MCF 10A (cell line): ENCODE measurements around the gene PLOD1. TPM values are rescaled to one million over a fixed set of nuclear protein-coding genes. Genes with fewer than 3 reads are reported as not detected.

Experiments
- BruUV-seq: library from RNA; stranded (reverse); fragments of 400-500 nt; replicated peaks from 2 replicates; lab custom pipeline; 2021; lab: Mats Ljungman, UMichigan
- CTCF ChIA-PET: fragments of 300-600 bp; sonication (Branson Sonifier 250); formaldehyde crosslinking; extraction: SDS; loops from one replicate; lab custom pipeline; 2021; ENCODE audit warnings: antibody characterized with exemption, inconsistent platforms; lab: Yijun Ruan, JAX
- POLR2A ChIA-PET: fragments of 300-600, 350-650 bp; sonication (Branson Sonifier 250); formaldehyde crosslinking; extraction: SDS; loops from one replicate; lab custom pipeline; 2020; ENCODE audit warnings: antibody characterized with exemption, inconsistent platforms; lab: Yijun Ruan, JAX
- DNase-seq: peaks from one replicate; pipeline ENCODE4 v3.0.0-alpha.2; 2018; ENCODE audit not compliant: unreplicated experiment
- H3K27ac Mint-ChIP-seq: one replicate; pipeline ENCODE4 v1.8.0; 2022; ENCODE audit warnings: mild to moderate bottlenecking, low read depth, mixed read lengths; ENCODE audit not compliant: unreplicated experiment
- H3K27me3 Mint-ChIP-seq: one replicate; pipeline ENCODE4 v1.8.0; 2022; ENCODE audit warnings: mixed read lengths; ENCODE audit not compliant: insufficient read depth, unreplicated experiment
- H3K36me3 Mint-ChIP-seq: one replicate; pipeline ENCODE4 v1.8.0; 2022; ENCODE audit warnings: mild to moderate bottlenecking, moderate library complexity, mixed read lengths; ENCODE audit not compliant: insufficient read depth, unreplicated experiment
- H3K4me1 Mint-ChIP-seq: one replicate; pipeline ENCODE4 v1.8.0; 2022; ENCODE audit warnings: mixed read lengths; ENCODE audit not compliant: insufficient read depth, unreplicated experiment
- H3K4me3 Mint-ChIP-seq: one replicate; pipeline ENCODE4 v1.8.0; 2022; ENCODE audit warnings: mild to moderate bottlenecking, moderate library complexity, mixed read lengths; ENCODE audit not compliant: unreplicated experiment
- H3K9me3 Mint-ChIP-seq: one replicate; pipeline ENCODE4 v1.8.0; 2022; ENCODE audit warnings: mixed read lengths; ENCODE audit not compliant: unreplicated experiment
- intact Hi-C: fragments of 100-400 bp; cut with micrococcal nuclease; formaldehyde crosslinking; loops from 2 replicates; pipeline ENCODE4 v1.14.1; 2022
- total RNA-seq: library from RNA; stranded (reverse); gene quantifications from 2 replicates; pipeline ENCODE4 v1.2.3, GENCODE V29; 2022
- TF ChIP-seq, protein P1 (sequence below): fragments of 200-600 bp; IDR thresholded peaks from one replicate; pipeline ENCODE4 v1.8.0; 2022; ENCODE audit warnings: antibody characterized with exemption, mild to moderate bottlenecking; ENCODE audit not compliant: unreplicated experiment

The PLOD1 gene
- total RNA-seq, 1 experiment from 2014 or later = 48.2 TPM

DNA sequence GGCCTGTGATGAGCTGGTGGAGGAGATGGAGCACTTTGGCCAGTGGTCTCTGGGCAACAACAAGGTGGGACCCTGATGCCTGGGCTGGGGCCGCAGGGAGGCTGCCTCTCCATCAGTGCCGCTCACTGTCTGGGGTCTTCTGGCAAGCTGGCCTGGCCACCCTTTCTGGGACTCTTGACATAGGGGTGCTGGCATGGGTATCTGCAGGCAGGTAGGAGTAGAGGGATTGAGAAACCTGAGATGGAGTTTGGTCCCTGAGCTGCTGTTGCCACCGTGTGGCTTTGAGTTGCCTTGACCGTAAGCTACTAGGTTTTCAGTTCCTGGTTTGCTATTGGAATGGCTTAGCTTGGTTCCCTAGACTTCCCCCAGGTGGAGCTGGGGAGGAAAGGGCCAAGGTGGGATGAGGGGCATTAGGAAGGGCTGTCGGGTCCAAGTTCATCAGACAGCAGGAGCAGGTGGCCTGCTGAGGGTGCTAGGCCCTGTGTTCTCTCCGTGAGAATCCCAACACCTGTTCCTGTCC, 32.6 kb downstream of the PLOD1 start:
- CTCF ChIA-PET = interaction anchor here (0.5 to 2.5 kb wide), 15 partner anchors 12 to 230 kb away, joined by 3 to 21 read pairs (median 4); partner anchors contain the start of gene PLOD1
- Mint-ChIP-seq H3K27me3 (no peaks in the 10 kb centered on the region), H3K27ac (peak overlapping the region; percentile 23), H3K4me3 (peak overlapping the region; percentile 40), H3K36me3 (peaks cover 25% of the 10 kb centered on the region), H3K4me1 (no peaks in the 10 kb centered on the region), H3K9me3 (no peaks in the 10 kb centered on the region)
- no TSS peak for BruUV-seq
- peak; percentile 79 for DNase-seq
- POLR2A ChIA-PET = interaction anchor here (0.6 to 4.3 kb wide), 8 partner anchors 9 to 735 kb away, joined by 3 to 53 read pairs (median 4); partner anchors contain the start of gene MFN2
- TF ChIP-seq, protein P1, sequence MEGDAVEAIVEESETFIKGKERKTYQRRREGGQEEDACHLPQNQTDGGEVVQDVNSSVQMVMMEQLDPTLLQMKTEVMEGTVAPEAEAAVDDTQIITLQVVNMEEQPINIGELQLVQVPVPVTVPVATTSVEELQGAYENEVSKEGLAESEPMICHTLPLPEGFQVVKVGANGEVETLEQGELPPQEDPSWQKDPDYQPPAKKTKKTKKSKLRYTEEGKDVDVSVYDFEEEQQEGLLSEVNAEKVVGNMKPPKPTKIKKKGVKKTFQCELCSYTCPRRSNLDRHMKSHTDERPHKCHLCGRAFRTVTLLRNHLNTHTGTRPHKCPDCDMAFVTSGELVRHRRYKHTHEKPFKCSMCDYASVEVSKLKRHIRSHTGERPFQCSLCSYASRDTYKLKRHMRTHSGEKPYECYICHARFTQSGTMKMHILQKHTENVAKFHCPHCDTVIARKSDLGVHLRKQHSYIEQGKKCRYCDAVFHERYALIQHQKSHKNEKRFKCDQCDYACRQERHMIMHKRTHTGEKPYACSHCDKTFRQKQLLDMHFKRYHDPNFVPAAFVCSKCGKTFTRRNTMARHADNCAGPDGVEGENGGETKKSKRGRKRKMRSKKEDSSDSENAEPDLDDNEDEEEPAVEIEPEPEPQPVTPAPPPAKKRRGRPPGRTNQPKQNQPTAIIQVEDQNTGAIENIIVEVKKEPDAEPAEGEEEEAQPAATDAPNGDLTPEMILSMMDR = peak; percentile 65
- intact Hi-C loops = loop anchor here (1.0 kb wide), 2 partner anchors 58 to 129 kb away; no protein-coding TSS in a partner anchor

DNA sequence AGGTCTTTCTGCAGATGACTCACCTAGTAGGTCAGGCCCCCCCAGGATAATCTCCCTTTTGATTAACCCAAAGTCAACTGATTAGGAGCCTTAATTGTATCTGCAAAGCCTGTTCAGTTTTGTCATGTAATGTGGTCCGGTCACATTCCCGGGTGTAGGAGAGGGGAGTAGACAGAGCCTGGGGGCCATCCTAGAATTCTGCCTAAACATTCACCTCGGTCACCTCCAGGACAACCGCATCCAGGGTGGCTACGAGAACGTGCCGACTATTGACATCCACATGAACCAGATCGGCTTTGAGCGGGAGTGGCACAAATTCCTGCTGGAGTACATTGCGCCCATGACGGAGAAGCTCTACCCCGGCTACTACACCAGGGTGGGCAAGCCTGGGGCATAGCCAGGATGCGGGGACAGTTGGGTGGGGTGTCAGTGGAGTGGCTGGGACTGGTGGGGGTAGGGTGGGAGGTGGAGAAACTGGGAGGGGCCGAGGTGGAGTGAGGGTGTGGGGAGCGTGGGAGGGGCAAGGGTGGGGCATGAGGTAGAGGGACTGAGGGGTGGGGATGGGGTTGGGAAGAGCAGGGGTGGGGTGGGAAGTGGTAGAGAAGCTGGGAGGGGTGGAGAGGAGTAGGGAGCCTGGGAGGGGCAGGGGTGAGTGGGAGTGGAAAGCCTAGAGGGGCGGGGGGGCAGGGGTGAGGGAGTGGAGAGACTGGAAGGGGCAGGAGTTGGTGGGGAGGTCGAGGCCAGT, 36.1 kb downstream of the PLOD1 start:
- H3K27ac Mint-ChIP-seq = no peak overlapping the region
- H3K27me3 Mint-ChIP-seq = no peaks in the 10 kb centered on the region
- CTCF ChIA-PET = interaction anchor here (0.6 kb wide), 1 partner anchor 54 kb away, joined by 3 read pairs; no protein-coding TSS in a partner anchor
- no peak for DNase-seq
- TF ChIP-seq, protein P1 = no peak
- intact Hi-C loops = no loop called here
- no peak overlapping the region for H3K4me3 Mint-ChIP-seq
- POLR2A ChIA-PET = interaction anchor here (0.8 to 4.3 kb wide), 3 partner anchors 9 to 11 kb away, joined by 3 to 53 read pairs (median 3); partner anchors contain the start of gene MFN2
- no TSS peak for BruUV-seq
- H3K36me3 Mint-ChIP-seq = peaks cover 31% of the 10 kb centered on the region
- H3K4me1 Mint-ChIP-seq = no peaks in the 10 kb centered on the region
- H3K9me3 Mint-ChIP-seq = no peaks in the 10 kb centered on the region

DNA sequence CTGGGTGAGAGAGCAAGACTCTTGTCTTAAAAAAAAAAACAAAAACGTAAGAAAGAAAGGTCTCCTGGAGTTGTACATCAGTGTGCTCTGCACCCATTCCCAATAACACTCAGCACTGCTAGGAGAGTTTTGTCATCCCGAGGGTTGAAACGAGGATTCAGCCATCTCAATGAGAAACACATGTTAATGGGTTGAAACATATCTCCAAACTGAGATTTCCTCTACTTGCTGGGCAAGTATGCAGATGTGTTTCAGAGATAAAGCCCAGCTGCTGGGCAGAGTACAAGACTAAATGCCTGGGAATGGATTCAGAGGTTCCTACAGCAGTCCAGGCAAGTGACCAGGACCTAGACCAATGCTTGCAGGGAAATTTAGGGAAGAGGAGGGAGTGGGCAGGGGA, 43.1 kb downstream of the PLOD1 start:
- Mint-ChIP-seq H3K27ac (peak overlapping the region; percentile 49), H3K9me3 (no peaks in the 10 kb centered on the region), H3K4me1 (peaks cover 21% of the 10 kb centered on the region), H3K36me3 (peaks cover 42% of the 10 kb centered on the region), H3K4me3 (no peak overlapping the region), H3K27me3 (no peaks in the 10 kb centered on the region)
- DNase-seq = no peak
- POLR2A ChIA-PET = interaction anchor here (4.6 to 7.1 kb wide), 2 partner anchors 9 to 68 kb away, joined by 53 to 180 read pairs; no protein-coding TSS in a partner anchor
- BruUV-seq = no TSS peak
- intact Hi-C loops = no loop called here
- TF ChIP-seq, protein P1 = no peak
- CTCF ChIA-PET = interaction anchor here (0.6 to 3.0 kb wide), 2 partner anchors 11 to 172 kb away, joined by 5 to 12 read pairs; no protein-coding TSS in a partner anchor

DNA sequence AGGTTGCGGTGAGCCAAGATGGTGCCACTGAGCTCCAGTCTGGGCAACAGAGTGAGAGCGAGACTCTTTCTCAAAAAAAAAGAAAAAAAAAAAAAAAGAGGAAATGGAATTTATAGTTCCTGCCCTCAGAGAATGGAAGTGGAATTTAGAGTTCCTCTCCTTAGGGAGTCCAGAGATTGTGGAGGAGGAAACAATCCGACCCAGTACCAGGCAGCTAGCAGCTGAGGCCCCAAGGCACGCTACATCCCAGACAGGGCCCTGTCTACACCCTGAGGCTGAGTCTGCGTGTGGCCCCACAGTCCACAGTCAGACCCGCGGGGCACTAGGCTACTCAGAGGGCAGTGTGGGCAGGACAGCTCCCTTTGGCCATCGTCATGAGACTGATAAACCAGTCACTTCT, 43.8 kb downstream of the PLOD1 start:
- H3K27ac Mint-ChIP-seq = peak overlapping the region; percentile 49
- H3K36me3 Mint-ChIP-seq = peaks cover 49% of the 10 kb centered on the region
- BruUV-seq = no TSS peak
- TF ChIP-seq, protein P1 = no peak
- intact Hi-C loops = no loop called here
- ChIA-PET CTCF (interaction anchor here (0.6 to 3.0 kb wide), 2 partner anchors 12 to 173 kb away, joined by 5 to 12 read pairs; no protein-coding TSS in a partner anchor), POLR2A (interaction anchor here (1.0 to 7.1 kb wide), 4 partner anchors 10 to 172 kb away, joined by 5 to 180 read pairs (median 34); partner anchors contain the start of genes CLCN6 and MTHFR)
- no peak overlapping the region for H3K4me3 Mint-ChIP-seq
- H3K27me3 Mint-ChIP-seq = no peaks in the 10 kb centered on the region
- no peak for DNase-seq
- H3K9me3 Mint-ChIP-seq = no peaks in the 10 kb centered on the region
- peaks cover 21% of the 10 kb centered on the region for H3K4me1 Mint-ChIP-seq
